ENCODE results near the gene VPS35. TPM values are rescaled to one million over a fixed set of nuclear protein-coding genes. Genes with fewer than 3 reads are reported as not detected.

VPS35 gene
- total RNA-seq, 2 donors from 2014 or later, result 43.3 to 60.5 TPM

- no peak for DNase-seq (ENCODE audit: low spot score)
These were observed 15.5 kb downstream of the VPS35 start for GRCh38 chr16:46673320-46674013.

GRCh38 chr16:46662123-46662522 lies 26.9 kb downstream of the VPS35 start:
- TF ChIP-seq CTCF (IDR thresholded peaks at IDR 0.05), result no peak
- H3K27ac ChIP-seq, result no peak overlapping the region
- no peak for DNase-seq (ENCODE audit: low spot score)
- H3K9me3 ChIP-seq, result no peaks in the 10 kb centered on the region
- peaks cover 50% of the 10 kb centered on the region for H3K36me3 ChIP-seq
- no peak overlapping the region for H3K4me3 ChIP-seq
- H3K4me1 ChIP-seq, result no peaks in the 10 kb centered on the region
- no peaks in the 10 kb centered on the region for H3K27me3 ChIP-seq

More at GRCh38 chr16:46673320-46674013, 15.5 kb downstream of the VPS35 start:
- Histone ChIP-seq H3K27me3 (no peaks in the 10 kb centered on the region), H3K4me3 (no peak overlapping the region), H3K4me1 (no peaks in the 10 kb centered on the region), H3K27ac (no peak overlapping the region), H3K36me3 (peaks cover 63% of the 10 kb centered on the region), H3K9me3 (no peaks in the 10 kb centered on the region)
- TF ChIP-seq CTCF (IDR thresholded peaks at IDR 0.05), result peak; percentile 88 to 91

GRCh38 chr16:46658925-46659324 lies 30.1 kb downstream of the VPS35 start:
- TF ChIP-seq CTCF (IDR thresholded peaks at IDR 0.05), result no peak
- Histone ChIP-seq H3K4me1 (no peaks in the 10 kb centered on the region), H3K27ac (no peak overlapping the region), H3K27me3 (no peaks in the 10 kb centered on the region), H3K36me3 (peaks cover 33% of the 10 kb centered on the region), H3K4me3 (no peak overlapping the region), H3K9me3 (no peaks in the 10 kb centered on the region)
- DNase-seq (ENCODE audit: low spot score), result no peak

- Histone ChIP-seq H3K27me3 (no peaks in the 10 kb centered on the region), H3K27ac (no peak overlapping the region), H3K4me1 (no peaks in the 10 kb centered on the region), H3K36me3 (no peaks in the 10 kb centered on the region), H3K9me3 (no peaks in the 10 kb centered on the region), H3K4me3 (no peak overlapping the region)
- DNase-seq (ENCODE audit: low spot score), result no peak
- no peak for TF ChIP-seq CTCF (IDR thresholded peaks at IDR 0.05)
These were observed 37.7 kb downstream of the VPS35 start for GRCh38 chr16:46651305-46651704.

- no peaks in the 10 kb centered on the region for H3K36me3 ChIP-seq
- no peaks in the 10 kb centered on the region for H3K4me1 ChIP-seq
- peak overlapping the region in 1 of 2 donors; percentile 16 for H3K4me3 ChIP-seq
- TF ChIP-seq CTCF (IDR thresholded peaks at IDR 0.05), result no peak
- peak overlapping the region; percentile 73 to 75 for H3K27ac ChIP-seq
- no peaks in the 10 kb centered on the region for H3K27me3 ChIP-seq
- no peaks in the 10 kb centered on the region for H3K9me3 ChIP-seq
- DNase-seq (ENCODE audit: low spot score), result no peak
These were observed 38.7 kb downstream of the VPS35 start for GRCh38 chr16:46650254-46650623.
